ENCODE results near the gene CD96.

The CD96 gene

DNA sequence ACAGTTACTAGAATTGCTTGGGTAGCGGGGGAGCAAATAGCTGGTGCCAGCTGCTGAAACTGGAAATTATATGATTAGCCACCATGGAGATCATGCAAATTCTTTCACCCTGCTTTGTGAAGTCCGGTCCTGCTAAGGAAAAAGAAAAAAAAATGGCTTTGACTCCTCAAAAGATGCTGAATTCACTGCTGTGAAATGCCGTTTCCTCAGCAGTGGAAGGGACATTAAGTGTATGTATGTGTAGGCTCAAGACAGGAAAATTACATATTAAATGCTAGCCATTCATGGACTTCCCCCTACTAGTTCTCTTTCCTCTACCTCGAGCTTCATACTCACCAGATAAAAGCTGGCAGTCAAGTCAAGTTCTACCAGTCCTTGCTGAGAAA lies 135.0 kb downstream of the CD96 start:
- H3K4me1 ChIP-seq (ENCODE audit: low read depth, poor library complexity, severe bottlenecking), result peaks cover 67% of the 10 kb centered on the region
- H3K4me3 ChIP-seq (IDR thresholded peaks at IDR 0.05; ENCODE audit: insufficient read depth, low read depth, low read length), result no peak overlapping the region
- no peak overlapping the region for H3K9ac ChIP-seq
- TF ChIP-seq, protein P1, sequence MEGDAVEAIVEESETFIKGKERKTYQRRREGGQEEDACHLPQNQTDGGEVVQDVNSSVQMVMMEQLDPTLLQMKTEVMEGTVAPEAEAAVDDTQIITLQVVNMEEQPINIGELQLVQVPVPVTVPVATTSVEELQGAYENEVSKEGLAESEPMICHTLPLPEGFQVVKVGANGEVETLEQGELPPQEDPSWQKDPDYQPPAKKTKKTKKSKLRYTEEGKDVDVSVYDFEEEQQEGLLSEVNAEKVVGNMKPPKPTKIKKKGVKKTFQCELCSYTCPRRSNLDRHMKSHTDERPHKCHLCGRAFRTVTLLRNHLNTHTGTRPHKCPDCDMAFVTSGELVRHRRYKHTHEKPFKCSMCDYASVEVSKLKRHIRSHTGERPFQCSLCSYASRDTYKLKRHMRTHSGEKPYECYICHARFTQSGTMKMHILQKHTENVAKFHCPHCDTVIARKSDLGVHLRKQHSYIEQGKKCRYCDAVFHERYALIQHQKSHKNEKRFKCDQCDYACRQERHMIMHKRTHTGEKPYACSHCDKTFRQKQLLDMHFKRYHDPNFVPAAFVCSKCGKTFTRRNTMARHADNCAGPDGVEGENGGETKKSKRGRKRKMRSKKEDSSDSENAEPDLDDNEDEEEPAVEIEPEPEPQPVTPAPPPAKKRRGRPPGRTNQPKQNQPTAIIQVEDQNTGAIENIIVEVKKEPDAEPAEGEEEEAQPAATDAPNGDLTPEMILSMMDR (conservative IDR thresholded peaks at IDR 0.05; ENCODE audit: low read depth, low read length), result no peak
- H3K27me3 ChIP-seq (ENCODE audit: insufficient read depth, low read depth), result no peaks in the 10 kb centered on the region
- no peaks in the 10 kb centered on the region for H4K20me1 ChIP-seq (ENCODE audit: insufficient read depth)
- no peaks in the 10 kb centered on the region; the same call in 1 of the 2 replicates for H3K79me2 ChIP-seq (ENCODE audit: insufficient read depth, low read depth)
- H3K27ac ChIP-seq, result 0 out of 2 replicates have a peak overlapping the region, but pooled peaks have one; percentile 55
- H3K4me2 ChIP-seq, result peak overlapping the region; percentile 94; the same call in 1 of the 2 replicates
- H3K36me3 ChIP-seq (ENCODE audit: insufficient read depth), result no peaks in the 10 kb centered on the region
- H2AFZ ChIP-seq (ENCODE audit: low read depth), result peak overlapping the region; percentile 34; the same call in 1 of the 2 replicates

DNA sequence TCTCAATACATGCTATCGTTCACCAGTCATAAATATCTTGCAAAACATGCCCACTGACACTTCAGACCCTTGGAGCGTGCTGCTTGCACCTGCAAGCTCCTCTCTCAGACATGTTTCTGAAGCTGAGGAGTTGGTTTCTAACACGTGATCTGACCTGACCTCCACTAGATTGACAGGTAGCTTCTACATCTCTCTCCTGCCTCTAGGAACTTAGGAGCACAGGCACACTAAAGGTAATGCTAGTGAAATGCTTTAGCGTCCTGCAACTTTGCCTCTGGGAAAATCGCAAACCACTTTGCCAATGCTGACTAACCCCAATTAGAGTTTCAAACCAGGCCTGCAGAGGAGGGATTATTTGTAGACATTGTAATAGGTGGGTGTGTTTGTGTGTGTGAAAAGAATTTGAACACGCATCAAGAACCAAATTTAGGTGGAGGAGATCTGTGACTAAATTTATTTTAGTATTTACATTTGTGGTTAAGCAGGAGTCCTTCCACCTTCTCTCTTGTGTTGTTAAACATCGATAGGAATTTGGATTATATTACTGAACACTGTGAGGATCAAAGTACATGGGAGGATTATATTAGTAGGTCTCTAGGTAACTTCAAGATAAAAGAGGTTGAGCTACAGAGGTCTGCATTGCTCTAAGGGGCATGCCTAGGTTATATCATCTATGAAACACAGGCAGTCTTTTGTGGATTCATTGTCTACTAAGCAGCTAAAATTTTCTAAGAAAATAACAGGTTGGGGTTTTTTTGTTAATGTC lies 139.8 kb downstream of the CD96 start:
- Histone ChIP-seq H3K4me3 (IDR thresholded peaks at IDR 0.05; ENCODE audit: insufficient read depth, low read depth, low read length) (no peak overlapping the region), H3K27me3 (ENCODE audit: insufficient read depth, low read depth) (no peaks in the 10 kb centered on the region), H3K79me2 (ENCODE audit: insufficient read depth, low read depth) (no peaks in the 10 kb centered on the region; the same call in 1 of the 2 replicates), H3K4me2 (peak overlapping the region; percentile 56), H4K20me1 (ENCODE audit: insufficient read depth) (no peaks in the 10 kb centered on the region), H3K4me1 (ENCODE audit: low read depth, poor library complexity, severe bottlenecking) (peaks cover 77% of the 10 kb centered on the region), H2AFZ (ENCODE audit: low read depth) (no peak overlapping the region), H3K36me3 (ENCODE audit: insufficient read depth) (no peaks in the 10 kb centered on the region), H3K27ac (peak overlapping the region; percentile 77), H3K9ac (peak overlapping the region; percentile 3; the same call in 1 of the 2 replicates)
- TF ChIP-seq, protein P1 (conservative IDR thresholded peaks at IDR 0.05; ENCODE audit: low read depth, low read length), result no peak

DNA sequence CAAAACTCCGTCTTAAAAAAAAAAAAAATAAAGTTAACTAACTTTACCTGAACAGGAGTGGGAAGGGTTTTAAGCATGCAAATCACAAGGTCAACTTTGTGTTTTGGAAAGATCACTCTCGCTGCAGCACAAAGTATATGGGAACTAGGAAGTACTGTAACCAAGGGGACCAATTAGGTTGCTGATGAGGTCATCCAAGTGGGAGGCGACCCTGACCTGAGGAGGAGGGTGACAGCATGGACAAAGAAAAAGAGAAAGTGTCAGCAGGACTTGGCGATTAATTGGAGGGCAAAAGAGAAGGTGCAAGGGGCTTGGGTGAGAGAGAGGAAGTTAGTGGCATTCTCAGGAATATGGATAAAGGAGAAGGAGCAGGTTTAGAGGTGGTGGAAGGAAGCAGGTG lies 142.6 kb downstream of the CD96 start:
- no peaks in the 10 kb centered on the region for H3K36me3 ChIP-seq (ENCODE audit: insufficient read depth)
- H3K27ac ChIP-seq, result no peak overlapping the region
- H3K4me1 ChIP-seq (ENCODE audit: low read depth, poor library complexity, severe bottlenecking), result peaks cover 65% of the 10 kb centered on the region
- H3K9ac ChIP-seq, result no peak overlapping the region
- H3K4me3 ChIP-seq (IDR thresholded peaks at IDR 0.05; ENCODE audit: insufficient read depth, low read depth, low read length), result no peak overlapping the region
- no peaks in the 10 kb centered on the region for H4K20me1 ChIP-seq (ENCODE audit: insufficient read depth)
- H2AFZ ChIP-seq (ENCODE audit: low read depth), result no peak overlapping the region
- H3K27me3 ChIP-seq (ENCODE audit: insufficient read depth, low read depth), result no peaks in the 10 kb centered on the region
- TF ChIP-seq, protein P1 (conservative IDR thresholded peaks at IDR 0.05; ENCODE audit: low read depth, low read length), result no peak
- no peaks in the 10 kb centered on the region; the same call in 1 of the 2 replicates for H3K79me2 ChIP-seq (ENCODE audit: insufficient read depth, low read depth)
- H3K4me2 ChIP-seq, result no peak overlapping the region; the same call in 1 of the 2 replicates

DNA sequence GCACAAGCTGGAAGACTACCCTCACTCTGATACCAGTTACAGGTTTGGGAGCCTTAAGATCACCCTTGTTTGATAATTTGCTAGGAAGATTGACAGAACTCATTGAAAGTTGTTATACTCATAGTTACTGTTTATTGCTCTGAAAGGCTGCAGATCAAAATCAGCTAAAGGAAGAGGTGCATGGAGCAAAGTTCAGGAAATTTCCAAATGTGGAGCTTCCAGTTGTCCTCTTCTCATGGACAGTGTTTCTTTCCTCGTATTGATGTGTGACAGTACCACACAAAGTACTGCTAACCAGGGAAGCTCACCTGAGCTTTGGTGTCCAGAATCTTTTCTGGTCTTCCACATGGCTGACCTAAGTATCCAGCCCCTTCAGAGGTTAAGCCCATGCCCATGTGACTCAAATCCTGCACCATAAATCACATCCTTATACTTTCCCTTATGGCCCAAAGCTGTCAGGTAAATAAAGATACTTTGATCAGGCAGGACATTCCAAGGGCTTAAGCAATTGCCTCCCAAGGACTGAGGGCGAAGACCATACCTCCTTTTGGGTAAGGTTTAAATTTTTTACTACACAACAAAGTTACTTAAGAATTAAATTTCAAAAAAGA lies 146.3 kb downstream of the CD96 start:
- no peak overlapping the region for H3K4me2 ChIP-seq
- no peaks in the 10 kb centered on the region for H3K36me3 ChIP-seq (ENCODE audit: insufficient read depth)
- H3K4me3 ChIP-seq (IDR thresholded peaks at IDR 0.05; ENCODE audit: insufficient read depth, low read depth, low read length), result no peak overlapping the region
- no peak overlapping the region for H2AFZ ChIP-seq (ENCODE audit: low read depth)
- no peaks in the 10 kb centered on the region for H4K20me1 ChIP-seq (ENCODE audit: insufficient read depth)
- no peaks in the 10 kb centered on the region for H3K27me3 ChIP-seq (ENCODE audit: insufficient read depth, low read depth)
- TF ChIP-seq, protein P1 (conservative IDR thresholded peaks at IDR 0.05; ENCODE audit: low read depth, low read length), result no peak
- H3K27ac ChIP-seq, result no peak overlapping the region
- peaks cover 59% of the 10 kb centered on the region for H3K4me1 ChIP-seq (ENCODE audit: low read depth, poor library complexity, severe bottlenecking)
- H3K79me2 ChIP-seq (ENCODE audit: insufficient read depth, low read depth), result no peaks in the 10 kb centered on the region
- no peak overlapping the region for H3K9ac ChIP-seq
